Astrocyte of the cerebellum (primary cell): ENCODE measurements around the gene ZBP1.
"Not testable (repeated sequence)": the region's sequence is repeated elsewhere in the genome, so short reads cannot be mapped to it uniquely, and the experiment has no call there.

Source experiments
- DNase-seq: peaks from one replicate; pipeline ENCODE4 v3.0.0-alpha.2; 2011; ENCODE audit warnings: low read depth
- H3K4me3 ChIP-seq: 2 replicates; pipeline ENCODE4 v1.5.1; 2011; ENCODE audit warnings: mild to moderate bottlenecking, low read depth, low read length, moderate library complexity
- CTCF ChIP-seq: IDR thresholded peaks from 2 replicates; pipeline ENCODE4 v1.5.1; 2012; ENCODE audit warnings: low read length, low read depth, moderate library complexity, mild to moderate bottlenecking; ENCODE audit errors: missing control alignments
- in situ Hi-C: cut with HindIII; loops from 2 replicates; pipeline ENCODE4 v1.10.0; 2017; ENCODE audit warnings: low sequenced_read_pairs

ZBP1 gene

DNA sequence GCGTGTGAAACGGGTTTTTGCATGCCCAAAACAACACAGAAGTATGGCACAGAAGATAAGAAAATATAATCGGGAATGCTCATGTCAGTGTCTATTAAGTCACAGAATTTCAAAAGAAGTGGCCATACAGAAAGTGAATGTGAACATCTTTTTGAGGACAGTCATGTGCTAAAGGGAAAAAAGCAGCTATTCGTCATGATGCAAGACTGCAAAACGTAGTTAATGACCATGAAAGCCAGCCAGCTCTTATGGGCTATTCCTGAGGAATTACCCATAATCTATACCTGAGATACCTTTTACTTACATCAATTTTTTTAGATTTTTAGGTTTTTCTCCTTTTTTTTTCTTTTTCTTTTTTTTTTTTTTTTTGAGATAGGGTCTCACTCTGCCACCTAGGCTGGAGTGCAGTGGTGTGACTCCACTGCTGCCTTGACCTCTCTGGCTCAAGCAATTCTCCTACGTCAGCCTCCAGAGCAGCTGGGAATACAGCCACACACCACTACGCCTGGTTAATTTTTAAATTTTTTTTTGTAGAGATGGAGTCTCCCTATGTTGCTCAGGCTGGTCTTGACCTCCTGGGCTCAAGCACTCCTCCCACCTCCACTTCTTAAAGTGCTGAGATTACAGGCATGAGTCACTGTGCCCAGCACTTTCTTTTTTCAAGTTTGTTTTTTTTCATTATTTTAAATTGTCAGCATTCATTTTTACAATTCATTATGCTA lies 18.1 kb upstream of the ZBP1 start:
- no peak for TF ChIP-seq CTCF
- no peak for DNase-seq
- in situ Hi-C loops: no loop called here
- H3K4me3 ChIP-seq: no peak overlapping the region

DNA sequence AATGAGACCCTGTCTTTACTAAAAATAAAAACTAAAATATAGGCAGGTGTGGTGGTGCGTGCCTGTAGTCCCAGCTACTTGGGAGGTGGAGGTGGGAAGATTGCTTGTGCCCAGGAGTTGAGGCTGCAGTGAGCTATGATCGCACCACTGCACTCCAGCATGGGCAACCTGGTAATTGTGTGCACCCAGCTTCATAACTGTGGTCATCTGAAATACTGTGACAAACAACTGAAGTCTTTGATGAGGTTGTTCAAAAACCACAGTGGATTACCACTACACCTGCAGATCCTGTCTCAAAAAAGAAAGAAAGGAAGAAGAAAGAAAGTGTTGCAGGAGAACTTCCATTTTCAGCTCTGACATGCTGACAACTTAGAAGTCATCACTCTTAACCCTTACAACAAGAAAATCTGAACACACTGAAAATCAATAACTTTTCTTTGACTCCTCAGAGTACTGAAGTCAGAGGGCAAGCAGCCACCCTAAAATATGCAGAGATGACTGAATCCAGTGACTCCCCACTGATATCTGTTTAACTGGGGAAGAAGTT lies 13.8 kb upstream of the ZBP1 start:
- TF ChIP-seq CTCF: no peak
- H3K4me3 ChIP-seq: no peak overlapping the region
- in situ Hi-C loops: no loop called here
- no peak for DNase-seq

DNA sequence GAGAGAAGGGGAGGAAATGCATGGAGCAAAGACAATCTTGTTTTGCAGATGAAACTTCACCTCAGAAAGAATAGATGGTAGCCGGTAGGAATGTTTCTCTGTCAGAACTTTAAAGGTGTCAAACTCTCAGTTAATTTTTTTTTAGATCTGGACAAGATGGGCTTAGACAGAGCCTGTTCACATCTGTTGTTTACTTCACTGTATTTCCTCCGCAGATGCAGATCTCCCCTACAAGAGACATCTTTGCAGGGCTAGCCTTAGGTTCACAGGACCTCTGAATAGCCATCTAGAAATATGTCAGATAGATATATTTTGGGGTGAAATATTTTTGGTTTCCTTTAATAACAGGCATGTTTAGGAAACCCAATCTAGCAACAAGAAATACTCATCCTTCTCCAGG lies 12.1 kb upstream of the ZBP1 start:
- in situ Hi-C loops: no loop called here
- no peak for DNase-seq
- TF ChIP-seq CTCF: no peak
- H3K4me3 ChIP-seq: no peak overlapping the region

GRCh38 chr20:57630061-57630460 lies 9.8 kb upstream of the ZBP1 start:
- in situ Hi-C loops: no loop called here
- no peak overlapping the region for H3K4me3 ChIP-seq
- no peak for TF ChIP-seq CTCF
- DNase-seq: no peak

- H3K4me3 ChIP-seq, in situ Hi-C loops, DNase-seq: not testable (repeated sequence)
These were observed 9.3 kb upstream of the ZBP1 start for GRCh38 chr20:57629491-57629901.

DNA sequence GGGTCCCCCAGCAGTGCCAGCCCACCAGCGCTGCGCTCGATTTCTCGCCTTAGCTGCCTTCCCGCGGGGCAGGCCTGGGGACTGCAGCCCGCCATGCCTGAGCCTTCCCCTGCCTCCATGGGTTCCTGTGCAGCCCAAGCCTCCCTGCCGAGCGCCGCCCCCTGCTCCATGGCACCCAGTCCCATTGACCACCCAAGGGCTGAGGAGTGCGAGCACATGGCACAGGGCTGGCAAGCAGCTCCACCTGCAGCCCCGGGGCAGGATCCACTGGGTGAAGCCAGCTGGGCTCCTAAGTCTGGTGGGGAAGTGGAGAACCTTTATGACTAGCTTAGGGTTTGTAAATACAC lies 8.7 kb upstream of the ZBP1 start:
- H3K4me3 ChIP-seq, in situ Hi-C loops, DNase-seq: not testable (repeated sequence)

DNA sequence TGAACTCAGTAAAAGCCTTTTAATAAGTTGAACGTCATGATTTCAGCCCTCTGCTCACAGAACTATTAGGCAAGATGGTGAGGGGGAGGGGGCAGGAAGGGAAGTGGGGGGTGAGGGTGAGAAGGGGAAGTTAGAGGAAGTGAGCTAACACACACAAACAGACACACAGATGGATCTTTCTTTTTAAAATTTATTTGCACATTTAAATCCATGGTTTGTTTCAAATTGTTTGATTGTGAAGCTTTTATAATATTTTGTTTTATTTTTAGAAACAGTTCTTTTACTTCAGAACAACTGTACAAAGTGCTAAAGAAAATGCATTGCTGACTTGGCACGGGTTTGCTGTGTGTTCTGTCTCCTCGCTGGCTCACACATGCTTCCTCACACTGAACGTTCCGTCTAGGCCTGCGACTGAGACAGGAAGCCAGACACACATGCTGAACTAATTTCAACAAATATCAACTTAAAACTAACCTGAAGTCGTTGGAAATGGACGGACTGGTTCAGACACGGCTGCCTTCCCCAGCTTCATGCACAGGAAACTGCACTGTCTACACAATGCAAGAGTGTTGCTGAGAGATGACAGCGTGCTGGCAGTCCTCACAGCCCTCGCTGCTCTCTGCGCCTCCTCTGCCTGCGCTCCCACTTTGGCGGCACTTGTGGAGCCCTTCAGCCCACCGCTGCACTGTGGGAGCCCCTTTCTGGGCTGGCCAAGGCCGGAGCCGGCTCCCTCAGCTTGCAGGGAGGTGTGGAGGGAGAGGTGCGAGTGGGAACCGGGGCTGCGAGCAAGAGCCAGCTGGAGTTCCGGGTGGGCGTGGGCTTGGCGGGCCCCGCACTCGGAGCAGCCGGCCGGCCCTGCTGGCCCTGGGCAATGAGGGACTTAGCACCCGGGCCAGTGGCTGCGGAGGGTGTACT lies 8.1 kb upstream of the ZBP1 start:
- no peak for DNase-seq
- in situ Hi-C loops: no loop called here
- TF ChIP-seq CTCF: no peak
- no peak overlapping the region for H3K4me3 ChIP-seq
